NCI-H446 (cell line): ENCODE measurements around the gene SULT2A1.
"Not testable (repeated sequence)": the region's sequence is repeated elsewhere in the genome, so short reads cannot be mapped to it uniquely, and the experiment has no call there.

Experiments
- DNase-seq, 2 experiments: peaks; one replicate each; lab custom pipeline; 2025; lab: John Stamatoyannopoulos, UW

The SULT2A1 gene

GRCh38 chr19:47860602-47861297 lies 25.4 kb downstream of the SULT2A1 start:
- DNase-seq: no peak

- not testable (repeated sequence) for DNase-seq
Measured at GRCh38 chr19:47859838-47860237, 26.3 kb downstream of the SULT2A1 start.

GRCh38 chr19:47858646-47859285 lies 27.3 kb downstream of the SULT2A1 start, which contains the start of gene TPRX2:
TPRX2 (plus strand) TSS chr19:47859235; CDS start chr19:47859247, 12 bp downstream.
- not testable (repeated sequence) for DNase-seq

- DNase-seq: not testable (repeated sequence)
Measured at GRCh38 chr19:47858231-47858630, 27.9 kb downstream of the SULT2A1 start.

GRCh38 chr19:47854459-47854858 lies 31.7 kb downstream of the SULT2A1 start:
- no peak for DNase-seq

- DNase-seq: no peak
Measured at GRCh38 chr19:47853003-47853402, 33.1 kb downstream of the SULT2A1 start.

- DNase-seq: no peak
Measured at GRCh38 chr19:47848823-47849473, 37.2 kb downstream of the SULT2A1 start.

GRCh38 chr19:47848425-47848822 lies 37.7 kb downstream of the SULT2A1 start:
- no peak for DNase-seq

GRCh38 chr19:47842941-47843340 lies 43.2 kb downstream of the SULT2A1 start:
- no peak for DNase-seq

GRCh38 chr19:47839913-47840312 lies 46.2 kb downstream of the SULT2A1 start:
- DNase-seq: no peak

- DNase-seq: no peak
Measured at GRCh38 chr19:47839411-47839810, 46.7 kb downstream of the SULT2A1 start.

GRCh38 chr19:47836038-47836437 lies 50.1 kb downstream of the SULT2A1 start:
- no peak for DNase-seq

GRCh38 chr19:47832723-47833122 lies 53.4 kb downstream of the SULT2A1 start:
- DNase-seq: no peak

- no peak for DNase-seq
Measured at GRCh38 chr19:47826800-47827199, 59.3 kb downstream of the SULT2A1 start.

GRCh38 chr19:47824396-47824795 lies 61.7 kb downstream of the SULT2A1 start:
- no peak for DNase-seq

- DNase-seq: no peak
Measured at GRCh38 chr19:47821460-47822020, 64.6 kb downstream of the SULT2A1 start, which contains the start of gene CRX. CRX (plus strand) TSS chr19:47821937; CDS start chr19:47834444, 12,507 bp downstream.
